NCI-H146 treated with DMSO at 0.1 percent for 48 hours (cell line): ENCODE data around the gene CTIF.

ENCODE experiments used
- DNase-seq: peaks from one replicate; lab custom pipeline; 2025; ENCODE audit not compliant: unreplicated experiment; lab: John Stamatoyannopoulos, UW

CTIF gene

GRCh38 chr18:48766487-48766886, 227.7 kb downstream of the CTIF start:
- no peak for DNase-seq

GRCh38 chr18:48767090-48767690, 228.4 kb downstream of the CTIF start:
- DNase-seq, result no peak

- DNase-seq, result no peak
Measured at GRCh38 chr18:48769006-48769636, 230.3 kb downstream of the CTIF start.

DNA sequence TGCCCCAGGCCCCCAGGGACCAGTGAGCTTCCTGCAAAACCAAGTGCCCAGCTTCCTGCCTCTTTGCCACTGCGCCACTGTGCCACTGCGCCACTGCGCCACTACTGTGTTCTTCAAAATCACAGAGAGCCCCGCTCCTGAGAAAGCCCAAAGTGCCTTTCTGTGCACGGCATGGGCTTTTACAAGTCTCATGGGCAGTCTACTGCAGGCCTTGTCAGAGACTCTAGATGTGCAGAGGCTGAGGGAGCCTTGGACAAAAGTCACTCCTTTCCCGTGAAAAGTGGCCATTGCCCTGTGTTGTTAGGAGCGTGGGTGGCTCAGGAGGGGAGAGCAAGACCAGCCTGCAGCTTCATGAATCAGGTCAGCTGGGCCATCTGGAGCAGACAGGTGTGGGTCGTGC, 231.4 kb downstream of the CTIF start:
- DNase-seq, result no peak

DNA sequence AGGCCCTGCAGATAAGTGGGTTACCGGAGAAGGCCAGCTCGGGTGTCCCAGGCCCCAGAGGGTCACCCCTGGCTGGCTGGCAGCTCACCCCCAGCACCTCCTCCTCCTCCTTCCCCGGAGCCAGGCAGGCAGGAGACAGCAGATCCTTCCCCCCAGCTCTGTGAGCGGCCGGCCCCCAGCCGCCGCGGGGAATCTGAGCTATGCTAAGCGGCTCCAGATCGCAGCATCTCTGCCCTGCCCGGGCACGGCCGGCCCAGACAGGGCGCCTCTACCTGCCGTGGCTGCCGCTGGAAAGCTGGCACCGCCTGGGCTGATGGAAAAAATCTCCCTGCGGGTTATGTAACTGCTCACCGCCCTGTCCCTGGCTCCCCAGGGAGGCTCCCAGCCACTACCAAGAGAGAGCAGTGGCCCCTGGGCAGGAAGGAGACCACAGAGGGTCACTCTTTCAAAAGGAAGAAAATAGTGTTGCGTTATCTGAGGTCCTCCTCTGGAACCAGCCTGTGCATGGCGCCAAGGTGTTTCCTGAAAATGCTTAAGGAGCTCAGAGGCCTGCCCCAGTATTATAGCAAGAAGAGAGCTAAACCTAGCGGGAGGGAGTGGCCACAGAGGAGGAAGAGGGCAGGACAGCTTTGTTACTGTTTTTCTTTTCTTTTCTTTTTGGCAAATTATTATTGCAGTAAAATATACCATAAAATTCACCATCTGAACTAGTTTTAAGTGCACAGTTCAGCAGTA, 233.0 kb downstream of the CTIF start:
- no peak for DNase-seq

DNA sequence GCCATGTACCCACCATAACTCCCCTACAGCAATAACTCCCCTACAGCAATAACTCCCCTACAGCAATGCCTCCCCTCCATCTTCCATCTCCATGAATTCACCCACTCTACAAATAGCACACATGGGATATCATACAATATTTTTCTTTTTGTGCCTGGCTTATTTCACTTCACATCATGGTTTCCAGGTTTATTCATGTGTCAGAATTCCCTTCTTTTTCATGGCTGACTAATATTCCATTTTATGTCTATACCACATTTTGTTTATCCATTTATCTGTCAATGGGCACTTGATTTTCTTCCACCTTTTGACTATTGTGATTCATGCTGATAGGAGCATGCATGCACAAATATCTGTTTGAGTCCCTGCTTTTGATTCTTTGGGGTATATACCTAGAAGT, 233.6 kb downstream of the CTIF start:
- no peak for DNase-seq

- no peak for DNase-seq
Measured at GRCh38 chr18:48773821-48774220, 235.0 kb downstream of the CTIF start.

GRCh38 chr18:48774941-48775340, 236.1 kb downstream of the CTIF start:
- DNase-seq, result no peak

GRCh38 chr18:48775372-48776155, 236.7 kb downstream of the CTIF start:
- DNase-seq, result no peak

DNA sequence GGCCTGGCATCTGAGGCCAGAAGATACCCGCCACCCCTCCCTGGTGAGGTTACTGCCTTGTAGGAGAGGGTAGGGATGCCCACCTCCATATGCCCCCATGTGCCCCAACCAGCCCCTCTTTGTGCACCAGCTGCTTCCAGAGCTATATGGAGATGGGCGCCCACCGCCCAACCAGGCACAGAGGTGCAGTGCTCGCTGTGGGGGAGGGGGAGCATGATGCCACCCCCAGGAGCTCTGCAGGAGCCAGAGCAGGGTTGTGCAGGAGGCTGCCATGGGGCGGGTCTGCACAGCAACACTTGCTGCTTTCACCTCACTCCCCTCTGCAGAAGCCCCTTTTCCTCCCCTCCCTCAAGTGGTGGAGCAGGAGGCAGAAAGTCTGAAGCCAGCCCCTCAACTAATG, 237.3 kb downstream of the CTIF start:
- DNase-seq, result no peak

- DNase-seq, result no peak
Measured at GRCh38 chr18:48776641-48777025, 237.8 kb downstream of the CTIF start.

- DNase-seq, result no peak
Measured at GRCh38 chr18:48777026-48777743, 238.4 kb downstream of the CTIF start.

- DNase-seq, result no peak
Measured at GRCh38 chr18:48777744-48778116, 238.9 kb downstream of the CTIF start.

GRCh38 chr18:48778344-48779011, 239.6 kb downstream of the CTIF start:
- no peak for DNase-seq

- DNase-seq, result no peak
Measured at GRCh38 chr18:48779462-48779861, 240.6 kb downstream of the CTIF start.

DNA sequence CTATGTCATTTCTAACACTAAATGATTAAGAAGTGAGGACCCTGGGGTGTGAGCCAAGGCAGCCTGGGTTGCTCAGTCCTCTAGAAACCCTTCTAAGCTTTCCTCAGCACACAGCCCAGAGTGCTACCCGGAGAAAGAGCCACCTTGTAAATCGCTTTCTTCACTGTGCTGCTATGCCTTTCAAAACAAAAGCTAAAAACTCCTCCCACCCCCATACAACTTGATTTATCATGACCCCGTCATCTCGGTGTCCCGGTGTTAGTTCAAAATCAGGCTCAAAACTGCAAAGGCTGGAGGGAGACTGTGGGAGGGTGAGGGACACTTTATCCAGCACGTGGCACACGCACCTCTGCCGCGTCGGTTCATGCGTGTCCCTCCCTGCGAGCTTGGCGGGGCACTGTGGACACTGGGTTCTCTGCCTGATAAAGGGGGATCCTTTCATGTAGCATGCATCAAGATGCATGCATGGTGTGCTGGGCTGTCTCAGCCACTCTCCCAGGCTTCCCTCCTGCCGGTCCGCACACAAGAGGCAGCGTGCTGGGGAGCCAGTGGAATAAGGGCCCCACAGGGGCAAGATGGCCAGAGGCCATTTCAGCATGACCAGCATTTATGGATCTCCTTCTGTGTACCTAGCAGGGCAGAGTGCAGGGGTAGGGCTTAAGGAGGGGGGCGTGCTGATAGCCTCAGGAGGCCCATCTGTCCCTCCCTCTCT, 241.5 kb downstream of the CTIF start:
- DNase-seq, result no peak

- DNase-seq, result no peak
Measured at GRCh38 chr18:48780913-48781162, 242.0 kb downstream of the CTIF start.

DNA sequence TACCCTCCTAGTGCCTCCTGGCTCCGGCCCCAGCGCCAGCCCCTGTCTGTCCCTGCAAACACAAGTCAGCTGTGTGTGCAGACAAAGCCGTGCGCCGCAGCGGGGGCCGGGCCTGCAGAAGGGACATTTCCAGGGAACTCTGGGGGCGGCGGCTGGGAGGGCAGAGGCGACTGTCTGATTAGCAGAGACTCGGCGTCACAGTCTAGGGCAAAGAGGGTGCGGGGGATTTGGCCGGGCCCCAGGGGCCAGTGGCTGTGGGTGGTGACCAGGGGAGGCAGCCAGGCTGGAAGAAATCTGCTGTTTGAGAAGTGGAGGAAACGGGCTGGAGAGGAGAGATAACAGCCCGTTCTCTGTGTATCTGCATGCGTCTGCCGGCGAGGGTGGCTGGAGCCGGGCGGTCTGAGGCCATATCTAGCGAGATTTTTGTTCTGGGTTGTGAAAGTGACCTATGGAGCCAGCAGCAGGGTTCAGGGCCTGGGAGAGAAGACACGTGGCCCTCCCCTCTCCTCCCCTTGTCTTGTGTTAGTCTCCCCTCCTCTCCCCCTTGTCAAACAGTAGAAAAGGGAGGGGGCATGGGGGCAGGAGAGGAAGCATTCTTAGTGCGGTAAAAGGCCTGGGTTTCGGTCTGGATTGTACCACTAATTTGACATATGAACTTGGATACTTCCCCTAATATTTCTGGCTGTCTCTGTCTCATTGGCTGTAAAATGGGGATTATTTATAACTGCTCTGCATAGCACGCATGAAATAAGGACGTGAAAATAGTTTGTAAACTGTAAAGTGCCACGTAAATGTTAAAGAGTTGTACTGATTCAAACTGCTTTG, 242.5 kb downstream of the CTIF start:
- no peak for DNase-seq

GRCh38 chr18:48781988-48782363, 243.1 kb downstream of the CTIF start:
- no peak for DNase-seq
